PFSK-1 (cell line): ENCODE data around the gene ETNK1.

Experiments used
- REST ChIP-seq, 2 experiments: IDR thresholded peaks; 2 replicates each; pipeline versions ENCODE4 v1.6.1 to v1.8.0; 2011 to 2012; ENCODE audit warnings: low read depth in 2 of 2, low read length in 2 of 2, control low read depth in 1 of 2, inconsistent platforms in 1 of 2, mild to moderate bottlenecking in 1 of 2, moderate library complexity in 1 of 2; ENCODE audit not compliant: insufficient read depth in 1 of 2
- SIN3A ChIP-seq: IDR thresholded peaks from 2 replicates; pipeline ENCODE4 v1.6.1; 2012; ENCODE audit warnings: mild to moderate bottlenecking, low read length, moderate library complexity, borderline replicate concordance; ENCODE audit not compliant: insufficient read depth

- no peak for TF ChIP-seq REST (IDR thresholded peaks at IDR 0.05; ENCODE audit: insufficient read depth in 1 of 2, low read depth in 2 of 2, low read length in 2 of 2)
- TF ChIP-seq SIN3A: no peak
Observed at GRCh38 chr12:22672951-22673350, 48.0 kb downstream of the ETNK1 start.
